GM18951 (cell line): ENCODE data around the gene NOX4.
"Not testable (repeated sequence)": the region's sequence is repeated elsewhere in the genome, so short reads cannot be mapped to it uniquely, and the experiment has no call there.

Experiments
- POLR2A ChIP-seq: IDR thresholded peaks from 4 replicates; pipeline ENCODE4 v1.6.1; 2011; ENCODE audit warnings: mild to moderate bottlenecking; ENCODE audit not compliant: insufficient read length, insufficient read depth; ENCODE audit errors: extremely low read depth
- in situ Hi-C: fragments of 300-500 bp; cut with MboI; formaldehyde crosslinking; loops from one replicate; pipeline ENCODE4 v1.12.0; 2022; ENCODE audit warnings: low sequenced_read_pairs, mixed read lengths, inconsistent platforms; ENCODE audit not compliant: unreplicated experiment

NOX4 gene

GRCh38 chr11:89327885-89328284, 163.3 kb downstream of the NOX4 start:
- in situ Hi-C loops: no loop called here
- no peak for TF ChIP-seq POLR2A

- in situ Hi-C loops: no loop called here
Measured at GRCh38 chr11:89321401-89321800, 169.8 kb downstream of the NOX4 start.

GRCh38 chr11:89310607-89311006, 180.6 kb downstream of the NOX4 start:
- in situ Hi-C loops: not testable (repeated sequence)

More at GRCh38 chr11:89321401-89321800, 169.8 kb downstream of the NOX4 start:
- no peak for TF ChIP-seq POLR2A

- in situ Hi-C loops: not testable (repeated sequence)
Measured at GRCh38 chr11:89309321-89309985, 181.7 kb downstream of the NOX4 start.

GRCh38 chr11:89308272-89308671, 182.9 kb downstream of the NOX4 start:
- in situ Hi-C loops: not testable (repeated sequence)

GRCh38 chr11:89303029-89303428, 188.1 kb downstream of the NOX4 start:
- in situ Hi-C loops: not testable (repeated sequence)

- in situ Hi-C loops: not testable (repeated sequence)
Measured at GRCh38 chr11:89295023-89295422, 196.2 kb downstream of the NOX4 start.

GRCh38 chr11:89293965-89294679, 197.1 kb downstream of the NOX4 start:
- no peak for TF ChIP-seq POLR2A
- in situ Hi-C loops: no loop called here

GRCh38 chr11:89288004-89288403, 203.2 kb downstream of the NOX4 start:
- in situ Hi-C loops: not testable (repeated sequence)

- in situ Hi-C loops: not testable (repeated sequence)
Measured at GRCh38 chr11:89286601-89287000, 204.6 kb downstream of the NOX4 start.

- in situ Hi-C loops: not testable (repeated sequence)
Measured at GRCh38 chr11:89281032-89281677, 210.0 kb downstream of the NOX4 start.

GRCh38 chr11:89279176-89279575, 212.0 kb downstream of the NOX4 start:
- in situ Hi-C loops: no loop called here
- no peak for TF ChIP-seq POLR2A

GRCh38 chr11:89275966-89276365, 215.2 kb downstream of the NOX4 start:
- in situ Hi-C loops: no loop called here
- no peak for TF ChIP-seq POLR2A
